Measurements from ENCODE around the gene SERPINE1. TPM values are rescaled to one million over a fixed set of nuclear protein-coding genes. Genes with fewer than 3 reads are reported as not detected.

SERPINE1 gene
- total RNA-seq, 1 experiment from 2014 or later: 370 TPM

DNA sequence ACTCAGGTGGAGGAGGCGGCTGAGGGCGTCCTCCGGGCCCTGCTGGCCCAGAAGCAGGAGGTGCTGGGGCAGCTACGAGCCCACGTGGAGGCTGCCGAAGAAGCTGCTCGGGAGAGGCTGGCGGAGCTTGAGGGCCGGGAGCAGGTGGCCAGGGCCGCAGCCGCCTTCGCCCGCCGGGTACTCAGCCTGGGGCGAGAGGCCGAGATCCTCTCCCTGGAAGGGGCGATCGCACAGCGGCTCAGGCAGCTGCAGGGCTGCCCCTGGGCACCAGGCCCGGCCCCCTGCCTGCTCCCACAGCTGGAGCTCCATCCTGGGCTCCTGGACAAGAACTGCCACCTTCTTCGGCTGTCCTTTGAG is 38.9 kb upstream of the SERPINE1 start:
- intact Hi-C loops (cut with micrococcal nuclease; ENCODE audit: unreplicated experiment) (no loop called here), in situ Hi-C loops (cut with HindIII; ENCODE audit: low pct_unique_long_range_greater_than_20kb, low sequenced_read_pairs) (no loop called here)
- TF ChIP-seq POLR2AphosphoS5 (IDR thresholded peaks at IDR 0.05; ENCODE audit: low read depth, low read length) (no peak), TCF7L2 (IDR thresholded peaks at IDR 0.05; ENCODE audit: low read depth, low read length) (no peak)
- TF ChIP-seq, protein P1, sequence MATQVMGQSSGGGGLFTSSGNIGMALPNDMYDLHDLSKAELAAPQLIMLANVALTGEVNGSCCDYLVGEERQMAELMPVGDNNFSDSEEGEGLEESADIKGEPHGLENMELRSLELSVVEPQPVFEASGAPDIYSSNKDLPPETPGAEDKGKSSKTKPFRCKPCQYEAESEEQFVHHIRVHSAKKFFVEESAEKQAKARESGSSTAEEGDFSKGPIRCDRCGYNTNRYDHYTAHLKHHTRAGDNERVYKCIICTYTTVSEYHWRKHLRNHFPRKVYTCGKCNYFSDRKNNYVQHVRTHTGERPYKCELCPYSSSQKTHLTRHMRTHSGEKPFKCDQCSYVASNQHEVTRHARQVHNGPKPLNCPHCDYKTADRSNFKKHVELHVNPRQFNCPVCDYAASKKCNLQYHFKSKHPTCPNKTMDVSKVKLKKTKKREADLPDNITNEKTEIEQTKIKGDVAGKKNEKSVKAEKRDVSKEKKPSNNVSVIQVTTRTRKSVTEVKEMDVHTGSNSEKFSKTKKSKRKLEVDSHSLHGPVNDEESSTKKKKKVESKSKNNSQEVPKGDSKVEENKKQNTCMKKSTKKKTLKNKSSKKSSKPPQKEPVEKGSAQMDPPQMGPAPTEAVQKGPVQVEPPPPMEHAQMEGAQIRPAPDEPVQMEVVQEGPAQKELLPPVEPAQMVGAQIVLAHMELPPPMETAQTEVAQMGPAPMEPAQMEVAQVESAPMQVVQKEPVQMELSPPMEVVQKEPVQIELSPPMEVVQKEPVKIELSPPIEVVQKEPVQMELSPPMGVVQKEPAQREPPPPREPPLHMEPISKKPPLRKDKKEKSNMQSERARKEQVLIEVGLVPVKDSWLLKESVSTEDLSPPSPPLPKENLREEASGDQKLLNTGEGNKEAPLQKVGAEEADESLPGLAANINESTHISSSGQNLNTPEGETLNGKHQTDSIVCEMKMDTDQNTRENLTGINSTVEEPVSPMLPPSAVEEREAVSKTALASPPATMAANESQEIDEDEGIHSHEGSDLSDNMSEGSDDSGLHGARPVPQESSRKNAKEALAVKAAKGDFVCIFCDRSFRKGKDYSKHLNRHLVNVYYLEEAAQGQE (IDR thresholded peaks at IDR 0.05; ENCODE audit: insufficient read depth in 1 of 2, low read depth in 2 of 2, low read length in 1 of 2): no peak
- no peak overlapping the region for H3K4me3 ChIP-seq (ENCODE audit: low read depth in 2 of 2, low read length in 2 of 2)
- peaks cover 14% of the 10 kb centered on the region for H3K4me1 ChIP-seq (ENCODE audit: control insufficient read depth, insufficient read depth, low read length)
- no TSS peak for BruUV-seq (replicated peaks)
- no peaks in the 10 kb centered on the region for H3K36me3 ChIP-seq (ENCODE audit: control insufficient read depth, insufficient read depth, low read length)
- H3K9me3 ChIP-seq (ENCODE audit: control insufficient read depth, insufficient read depth, low read depth, low read length): no peaks in the 10 kb centered on the region
- DNase-seq (ENCODE audit: low read depth, low spot score) (no peak), ATAC-seq (no peak)
- no peaks in the 10 kb centered on the region for H3K27me3 ChIP-seq (ENCODE audit: control insufficient read depth, insufficient read depth, low read length)
- CTCF ChIA-PET: interaction anchor here (0.9 kb wide), 1 partner anchor 10 kb away, joined by 3 read pairs; no protein-coding TSS in a partner anchor
- no peak overlapping the region for H3K27ac ChIP-seq (ENCODE audit: low read length)
- POLR2A ChIA-PET: no interaction called here

DNA sequence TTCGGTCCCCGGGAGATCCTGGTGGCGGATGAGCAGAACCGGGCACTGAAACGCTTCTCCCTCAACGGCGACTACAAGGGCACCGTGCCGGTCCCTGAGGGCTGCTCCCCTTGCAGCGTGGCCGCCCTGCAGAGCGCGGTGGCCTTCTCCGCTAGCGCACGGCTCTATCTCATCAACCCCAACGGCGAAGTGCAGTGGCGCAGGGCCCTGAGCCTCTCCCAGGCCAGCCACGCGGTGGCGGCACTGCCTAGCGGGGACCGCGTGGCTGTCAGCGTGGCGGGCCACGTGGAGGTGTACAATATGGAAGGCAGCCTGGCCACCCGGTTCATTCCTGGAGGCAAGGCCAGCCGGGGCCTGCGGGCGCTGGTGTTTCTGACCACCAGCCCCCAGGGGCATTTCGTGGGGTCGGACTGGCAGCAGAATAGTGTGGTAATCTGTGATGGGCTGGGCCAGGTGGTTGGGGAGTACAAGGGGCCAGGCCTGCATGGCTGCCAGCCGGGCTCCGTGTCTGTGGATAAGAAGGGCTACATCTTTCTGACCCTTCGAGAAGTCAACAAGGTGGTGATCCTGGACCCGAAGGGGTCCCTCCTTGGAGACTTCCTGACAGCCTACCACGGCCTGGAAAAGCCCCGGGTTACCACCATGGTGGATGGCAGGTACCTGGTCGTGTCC is 37.9 kb upstream of the SERPINE1 start:
- ATAC-seq: no peak
- in situ Hi-C loops (cut with HindIII; ENCODE audit: low pct_unique_long_range_greater_than_20kb, low sequenced_read_pairs) (no loop called here), intact Hi-C loops (cut with micrococcal nuclease; ENCODE audit: unreplicated experiment) (no loop called here)
- no peaks in the 10 kb centered on the region for H3K9me3 ChIP-seq (ENCODE audit: control insufficient read depth, insufficient read depth, low read depth, low read length)
- POLR2A ChIA-PET: no interaction called here
- TF ChIP-seq, protein P2, sequence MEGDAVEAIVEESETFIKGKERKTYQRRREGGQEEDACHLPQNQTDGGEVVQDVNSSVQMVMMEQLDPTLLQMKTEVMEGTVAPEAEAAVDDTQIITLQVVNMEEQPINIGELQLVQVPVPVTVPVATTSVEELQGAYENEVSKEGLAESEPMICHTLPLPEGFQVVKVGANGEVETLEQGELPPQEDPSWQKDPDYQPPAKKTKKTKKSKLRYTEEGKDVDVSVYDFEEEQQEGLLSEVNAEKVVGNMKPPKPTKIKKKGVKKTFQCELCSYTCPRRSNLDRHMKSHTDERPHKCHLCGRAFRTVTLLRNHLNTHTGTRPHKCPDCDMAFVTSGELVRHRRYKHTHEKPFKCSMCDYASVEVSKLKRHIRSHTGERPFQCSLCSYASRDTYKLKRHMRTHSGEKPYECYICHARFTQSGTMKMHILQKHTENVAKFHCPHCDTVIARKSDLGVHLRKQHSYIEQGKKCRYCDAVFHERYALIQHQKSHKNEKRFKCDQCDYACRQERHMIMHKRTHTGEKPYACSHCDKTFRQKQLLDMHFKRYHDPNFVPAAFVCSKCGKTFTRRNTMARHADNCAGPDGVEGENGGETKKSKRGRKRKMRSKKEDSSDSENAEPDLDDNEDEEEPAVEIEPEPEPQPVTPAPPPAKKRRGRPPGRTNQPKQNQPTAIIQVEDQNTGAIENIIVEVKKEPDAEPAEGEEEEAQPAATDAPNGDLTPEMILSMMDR (IDR thresholded peaks at IDR 0.05): no peak
- TF ChIP-seq TCF7L2 (IDR thresholded peaks at IDR 0.05; ENCODE audit: low read depth, low read length) (no peak), POLR2AphosphoS5 (IDR thresholded peaks at IDR 0.05; ENCODE audit: low read depth, low read length) (no peak), SIN3A (IDR thresholded peaks at IDR 0.05; ENCODE audit: borderline replicate concordance, insufficient read depth, low read depth, low read length) (no peak)
- TF ChIP-seq, protein P1 (IDR thresholded peaks at IDR 0.05; ENCODE audit: insufficient read depth in 1 of 2, low read depth in 2 of 2, low read length in 1 of 2): no peak
- DNase-seq (ENCODE audit: low read depth, low spot score): no peak
- H3K27me3 ChIP-seq (ENCODE audit: control insufficient read depth, insufficient read depth, low read length): no peaks in the 10 kb centered on the region
- no peak overlapping the region for H3K27ac ChIP-seq (ENCODE audit: low read length)
- CTCF ChIA-PET: no interaction called here
- H3K4me3 ChIP-seq (ENCODE audit: low read depth in 2 of 2, low read length in 2 of 2): no peak overlapping the region
- peaks cover 22% of the 10 kb centered on the region for H3K4me1 ChIP-seq (ENCODE audit: control insufficient read depth, insufficient read depth, low read length)
- H3K36me3 ChIP-seq (ENCODE audit: control insufficient read depth, insufficient read depth, low read length): no peaks in the 10 kb centered on the region
- no TSS peak for BruUV-seq (replicated peaks)
